Mesenchymal stem cell (in vitro differentiated cells and primary cell): ENCODE results near the gene C1QC.

Source experiments
- DNase-seq: peaks from one replicate; pipeline ENCODE4 v3.0.0-alpha.2; 2013
- H2AFZ ChIP-seq: one replicate; pipeline ENCODE4 v1.6.1; 2013; ENCODE audit warnings: low read depth, mild to moderate bottlenecking, control low read depth, inconsistent platforms, low read length, moderate library complexity
- H2AK5ac ChIP-seq: 2 replicates; pipeline ENCODE4 v1.6.1; 2013; ENCODE audit warnings: low read length, moderate library complexity, mild to moderate bottlenecking, inconsistent platforms; ENCODE audit not compliant: severe bottlenecking
- H2BK120ac ChIP-seq: one replicate; pipeline ENCODE4 v1.6.1; 2013; ENCODE audit warnings: low read depth, mild to moderate bottlenecking, inconsistent platforms, low read length, moderate library complexity
- H2BK12ac ChIP-seq, 2 experiments: one replicate each; pipeline ENCODE4 v1.6.1; 2013; ENCODE audit warnings: inconsistent platforms in 2 of 2, low read length in 2 of 2, mild to moderate bottlenecking in 2 of 2, moderate library complexity in 2 of 2, control low read depth in 1 of 2
- H2BK15ac ChIP-seq: one replicate; pipeline ENCODE4 v1.6.1; 2013; ENCODE audit warnings: mild to moderate bottlenecking, low read depth, inconsistent platforms; ENCODE audit not compliant: poor library complexity, severe bottlenecking
- H2BK5ac ChIP-seq: 2 replicates; pipeline ENCODE4 v1.6.1; 2013; ENCODE audit warnings: low read depth, mild to moderate bottlenecking, low read length, control low read depth, inconsistent platforms; ENCODE audit not compliant: poor library complexity, severe bottlenecking
- H3K14ac ChIP-seq, 2 experiments: one replicate each; pipeline ENCODE4 v1.6.1; 2013; ENCODE audit warnings: inconsistent platforms in 2 of 2, low read length in 2 of 2, control low read depth in 1 of 2, mild to moderate bottlenecking in 1 of 2, moderate library complexity in 1 of 2
- H3K18ac ChIP-seq, 2 experiments: one replicate each; pipeline ENCODE4 v1.6.1; 2013; ENCODE audit warnings: inconsistent platforms in 2 of 2, low read length in 2 of 2, control low read depth in 1 of 2, low read depth in 1 of 2, mild to moderate bottlenecking in 1 of 2
- H3K23ac ChIP-seq, 2 experiments: one replicate each; pipeline ENCODE4 v1.6.1; 2013; ENCODE audit warnings: inconsistent platforms in 2 of 2, low read length in 2 of 2, mild to moderate bottlenecking in 2 of 2, moderate library complexity in 2 of 2, control low read depth in 1 of 2
- H3K27ac ChIP-seq: 2 replicates; pipeline ENCODE4 v1.5.1; 2013; ENCODE audit warnings: mild to moderate bottlenecking, moderate library complexity, low read length, control low read depth, inconsistent platforms; ENCODE audit not compliant: poor library complexity, severe bottlenecking
- H3K27me3 ChIP-seq, 2 experiments: 2 replicates each; pipeline versions ENCODE4 v1.6.1 to v1.7.0; 2013; ENCODE audit warnings: low read length in 2 of 2, mild to moderate bottlenecking in 2 of 2, moderate library complexity in 2 of 2, control low read depth in 1 of 2, inconsistent platforms in 1 of 2; ENCODE audit not compliant: control insufficient read depth in 1 of 2, insufficient read depth in 1 of 2
- H3K36me3 ChIP-seq, 2 experiments: 2 replicates each; pipeline versions ENCODE4 v1.6.1 to v1.7.0; 2013; ENCODE audit warnings: low read length in 2 of 2, control low read depth in 1 of 2, inconsistent platforms in 1 of 2, low read depth in 1 of 2, mild to moderate bottlenecking in 1 of 2; ENCODE audit not compliant: insufficient read depth in 2 of 2, control insufficient read depth in 1 of 2
- H3K4ac ChIP-seq, 2 experiments: one replicate each; pipeline ENCODE4 v1.6.1; 2013; ENCODE audit warnings: inconsistent platforms in 2 of 2, low read length in 2 of 2, mild to moderate bottlenecking in 2 of 2, moderate library complexity in 2 of 2, control low read depth in 1 of 2, low read depth in 1 of 2
- H3K4me1 ChIP-seq: 2 replicates; pipeline ENCODE4 v1.6.1; 2013; ENCODE audit warnings: low read depth, low read length, control low read depth; ENCODE audit not compliant: control insufficient read depth, insufficient read depth
- H3K4me2 ChIP-seq: 2 replicates; pipeline ENCODE4 v1.6.1; 2013; ENCODE audit warnings: low read length, mild to moderate bottlenecking, inconsistent platforms; ENCODE audit not compliant: poor library complexity, severe bottlenecking
- H3K4me3 ChIP-seq, 2 experiments: 2 replicates each; pipeline versions ENCODE4 v1.5.1 to v1.7.0; 2013; ENCODE audit warnings: low read length in 2 of 2, mild to moderate bottlenecking in 2 of 2, control low read depth in 1 of 2, low read depth in 1 of 2; ENCODE audit not compliant: insufficient read depth in 1 of 2
- H3K79me1 ChIP-seq: replicated peaks from 2 replicates; pipeline ENCODE4 v1.6.1; 2013; ENCODE audit warnings: mild to moderate bottlenecking, control low read depth, low read length, inconsistent platforms; ENCODE audit not compliant: poor library complexity, severe bottlenecking
- H3K9ac ChIP-seq: 2 replicates; pipeline ENCODE4 v1.7.0; 2013; ENCODE audit warnings: mild to moderate bottlenecking, low read length, moderate library complexity
- H3K9me3 ChIP-seq: 2 replicates; pipeline ENCODE4 v1.7.0; 2013; ENCODE audit warnings: mild to moderate bottlenecking, low read length; ENCODE audit not compliant: control insufficient read depth
- H4K8ac ChIP-seq: one replicate; pipeline ENCODE4 v1.6.1; 2013; ENCODE audit warnings: inconsistent platforms, mild to moderate bottlenecking, low read length, moderate library complexity
- H4K91ac ChIP-seq: one replicate; pipeline ENCODE4 v1.6.1; 2013; ENCODE audit warnings: mild to moderate bottlenecking, low read length, inconsistent platforms
- WGBS: methylation state at CpG from one replicate; pipeline ENCODE4 v1.1.7; 2013; ENCODE audit warnings: mixed read lengths; 5-methylcytosine and 5-hydroxymethylcytosine counted together

C1QC gene

DNA sequence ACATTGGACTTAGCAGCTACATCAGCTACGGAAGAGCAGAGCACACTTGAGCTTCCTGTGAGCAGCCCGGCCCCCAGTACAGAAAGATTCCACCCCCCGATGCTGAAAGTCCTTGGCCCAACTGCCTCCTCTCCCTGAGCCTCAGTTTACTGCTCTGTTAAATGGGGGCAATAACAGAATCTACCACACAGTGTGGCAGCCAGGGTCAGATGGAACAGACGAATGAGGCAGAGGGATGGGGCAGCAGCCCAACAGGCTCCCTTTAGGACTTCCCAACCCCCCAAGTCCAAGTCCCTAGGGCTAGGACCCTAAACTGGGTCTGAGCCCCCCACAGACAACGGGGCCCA lies 29.9 kb upstream of the C1QC start:
- Histone ChIP-seq H4K91ac (no peak overlapping the region), H3K4me2 (no peak overlapping the region), H3K14ac (no peak overlapping the region), H2BK12ac (no peak overlapping the region), H3K9me3 (no peaks in the 10 kb centered on the region), H3K4ac (no peak overlapping the region), H3K4me3 (no peak overlapping the region), H3K9ac (no peak overlapping the region), H3K23ac (no peak overlapping the region), H2AK5ac (no peak overlapping the region), H3K4me1 (no peaks in the 10 kb centered on the region), H3K36me3 (no peaks in the 10 kb centered on the region), H4K8ac (no peak overlapping the region), H2AFZ (no peak overlapping the region), H3K18ac (no peak overlapping the region), H3K27ac (no peak overlapping the region), H2BK15ac (no peak overlapping the region), H3K79me1 (no peaks in the 10 kb centered on the region), H3K27me3 (peaks cover 61 to 90% of the 10 kb centered on the region in 2 experiments), H2BK5ac (no peak overlapping the region), H2BK120ac (no peak overlapping the region)
- 62% methylated on average over 5 of the region's 5 CpGs for WGBS
- no peak for DNase-seq

DNA sequence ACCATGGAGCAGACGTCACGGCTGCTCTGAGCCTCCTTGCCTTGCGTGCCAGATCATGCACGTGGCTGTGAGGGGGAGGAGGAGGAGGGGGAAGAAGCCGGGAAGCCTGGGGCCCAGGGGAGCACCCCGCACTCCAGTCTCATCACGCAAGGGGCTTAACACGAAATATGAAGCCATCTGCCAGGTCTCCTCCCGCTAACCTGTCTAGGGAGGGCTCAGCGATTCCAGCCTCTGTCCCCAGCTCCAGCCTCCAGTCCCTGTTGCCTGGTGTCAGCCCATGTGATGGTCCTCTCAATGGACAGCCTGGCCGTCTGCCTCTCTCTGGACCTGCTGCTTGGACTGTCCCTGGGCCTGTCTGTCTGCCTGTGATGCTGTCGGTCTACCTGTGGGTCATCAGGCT lies 29.5 kb upstream of the C1QC start:
- Histone ChIP-seq H3K14ac (no peak overlapping the region), H2AK5ac (no peak overlapping the region), H2BK120ac (no peak overlapping the region), H3K4me3 (no peak overlapping the region), H3K4me1 (no peaks in the 10 kb centered on the region), H3K4me2 (no peak overlapping the region), H2AFZ (no peak overlapping the region), H3K18ac (no peak overlapping the region), H2BK15ac (no peak overlapping the region), H3K27ac (no peak overlapping the region), H3K9me3 (no peaks in the 10 kb centered on the region), H2BK5ac (no peak overlapping the region), H3K9ac (no peak overlapping the region), H3K23ac (no peak overlapping the region), H4K91ac (no peak overlapping the region), H4K8ac (no peak overlapping the region), H3K36me3 (no peaks in the 10 kb centered on the region), H3K79me1 (no peaks in the 10 kb centered on the region), H3K27me3 (peaks cover 61 to 90% of the 10 kb centered on the region in 2 experiments), H3K4ac (no peak overlapping the region), H2BK12ac (no peak overlapping the region)
- DNase-seq, result no peak
- WGBS, result 68% methylated on average over 12 of the region's 12 CpGs

DNA sequence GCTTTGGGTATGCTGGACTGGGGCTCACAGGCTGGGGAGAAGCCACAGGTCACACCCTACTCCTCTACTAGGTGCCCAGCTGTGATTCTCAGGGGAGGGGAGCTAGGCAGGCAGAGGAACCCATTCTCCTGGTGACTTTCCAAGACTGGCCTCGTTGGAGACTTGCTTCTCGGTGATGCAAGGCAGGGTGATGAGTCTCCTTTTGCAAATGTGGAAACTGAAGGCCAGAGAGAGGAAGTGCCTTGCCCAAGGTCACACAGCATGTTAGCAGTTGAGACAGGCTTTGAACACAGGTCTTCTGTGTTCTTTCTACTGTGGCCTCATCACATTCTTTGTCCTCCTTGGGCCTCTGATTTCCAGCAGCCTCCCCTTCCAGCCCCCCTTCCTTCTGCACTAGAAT lies 27.5 kb upstream of the C1QC start:
- Histone ChIP-seq H3K23ac (no peak overlapping the region), H4K8ac (no peak overlapping the region), H3K36me3 (no peaks in the 10 kb centered on the region), H3K9me3 (no peaks in the 10 kb centered on the region), H3K4me1 (no peaks in the 10 kb centered on the region), H3K27ac (no peak overlapping the region), H2BK120ac (no peak overlapping the region), H3K79me1 (no peaks in the 10 kb centered on the region), H3K4me2 (no peak overlapping the region), H2AFZ (no peak overlapping the region), H3K18ac (no peak overlapping the region), H2BK12ac (no peak overlapping the region), H2BK15ac (no peak overlapping the region), H3K9ac (no peak overlapping the region), H4K91ac (no peak overlapping the region), H3K14ac (no peak overlapping the region), H2BK5ac (no peak overlapping the region), H3K4ac (no peak overlapping the region), H3K4me3 (no peak overlapping the region), H3K27me3 (peaks cover 67 to 90% of the 10 kb centered on the region in 2 experiments), H2AK5ac (no peak overlapping the region)
- WGBS, result 77% methylated on average over 2 of the region's 2 CpGs
- no peak for DNase-seq

DNA sequence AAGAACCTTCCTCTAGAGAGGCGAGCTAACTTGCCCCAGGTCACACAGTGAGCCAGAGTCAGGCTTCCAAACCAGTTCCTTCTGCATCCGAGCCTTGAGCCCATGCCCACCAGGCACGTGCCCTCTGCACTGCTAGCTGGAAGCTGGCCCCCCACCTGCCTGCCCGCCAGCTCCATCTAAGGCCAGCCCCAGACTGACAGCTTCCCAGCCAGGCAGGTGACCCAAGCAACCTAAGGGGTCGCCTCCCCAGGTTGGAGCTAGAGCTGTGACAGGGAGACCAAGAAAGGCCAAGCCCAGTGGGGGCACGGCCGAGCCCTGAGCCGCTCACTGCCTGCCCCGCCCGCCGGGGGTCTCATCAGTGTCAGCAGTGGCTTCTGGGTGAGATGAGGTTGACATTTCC lies 26.9 kb upstream of the C1QC start:
- Histone ChIP-seq H4K8ac (no peak overlapping the region), H3K36me3 (no peaks in the 10 kb centered on the region), H3K9ac (no peak overlapping the region), H2BK12ac (no peak overlapping the region), H3K27me3 (peaks cover 66 to 88% of the 10 kb centered on the region in 2 experiments), H4K91ac (no peak overlapping the region), H3K79me1 (no peaks in the 10 kb centered on the region), H3K9me3 (no peaks in the 10 kb centered on the region), H3K4me1 (no peaks in the 10 kb centered on the region), H3K23ac (no peak overlapping the region), H3K18ac (no peak overlapping the region), H3K27ac (no peak overlapping the region), H2AFZ (no peak overlapping the region), H3K4me3 (no peak overlapping the region), H3K14ac (no peak overlapping the region), H2BK15ac (no peak overlapping the region), H2BK120ac (no peak overlapping the region), H3K4me2 (no peak overlapping the region), H2AK5ac (no peak overlapping the region), H3K4ac (no peak overlapping the region), H2BK5ac (no peak overlapping the region)
- DNase-seq, result no peak
- 75% methylated on average over 11 of the region's 11 CpGs for whole genome bisulfite sequencing
